Neural cell (in vitro differentiated cells): Measurements from ENCODE around the gene TGFBR3L. TPM values are rescaled to one million over a fixed set of nuclear protein-coding genes. Genes with fewer than 3 reads are reported as not detected.

ENCODE experiments used
- H2AFZ ChIP-seq: fragments of 200-600, 300-800 bp; sonication (generic), shearing (Covaris generic); 2 replicates; pipeline ENCODE4 v1.6.0; 2014; ENCODE audit warnings: low read depth, mild to moderate bottlenecking, antibody characterized with exemption, low read length, moderate library complexity
- H3F3A ChIP-seq: fragments of 200-600 bp; shearing (Covaris generic); 2 replicates; pipeline ENCODE4 v1.6.1; 2016; ENCODE audit warnings: mild to moderate bottlenecking, moderate library complexity, mixed read lengths, antibody characterized with exemption, low read length; ENCODE audit not compliant: insufficient read depth, poor library complexity, severe bottlenecking
- H3K27ac ChIP-seq: fragments of 200-600, 300-800 bp; sonication (generic), shearing (Covaris generic); 2 replicates; pipeline ENCODE4 v1.5.1; 2014; ENCODE audit warnings: mild to moderate bottlenecking, low read length, moderate library complexity
- H3K27me3 ChIP-seq: fragments of 300-800, 200-600 bp; sonication (generic), shearing (Covaris generic); 2 replicates; pipeline ENCODE4 v1.6.0; 2014; ENCODE audit warnings: mild to moderate bottlenecking, low read depth, low read length, moderate library complexity; ENCODE audit not compliant: insufficient read depth
- H3K36me3 ChIP-seq: fragments of 300-800, 200-600 bp; sonication (generic), shearing (Covaris generic); 2 replicates; pipeline ENCODE4 v1.5.1; 2014; ENCODE audit warnings: mild to moderate bottlenecking, antibody characterized with exemption, low read length, moderate library complexity; ENCODE audit not compliant: insufficient read depth
- H3K4me2 ChIP-seq: fragments of 300-800, 200-600 bp; sonication (generic), shearing (Covaris generic); 2 replicates; pipeline ENCODE4 v1.6.0; 2014; ENCODE audit warnings: mild to moderate bottlenecking, low read length
- H3K4me3 ChIP-seq: fragments of 300-800, 200-600 bp; sonication (generic), shearing (Covaris generic); 2 replicates; pipeline ENCODE4 v1.5.1; 2014; ENCODE audit warnings: mild to moderate bottlenecking, low read length, moderate library complexity
- H3K79me2 ChIP-seq: fragments of 200-600 bp; shearing (Covaris generic); replicated peaks from 2 replicates; pipeline ENCODE4 v1.6.0; 2014; ENCODE audit warnings: mild to moderate bottlenecking, low read length, moderate library complexity; ENCODE audit not compliant: insufficient read depth
- H3K9ac ChIP-seq: fragments of 300-800, 200-600 bp; sonication (generic), shearing (Covaris generic); 2 replicates; pipeline ENCODE4 v1.6.1; 2016; ENCODE audit warnings: mild to moderate bottlenecking, low read length, mixed read lengths
- H3K9me2 ChIP-seq: fragments of 200-600 bp; shearing (Covaris generic); 2 replicates; pipeline ENCODE4 v1.6.1; 2016; ENCODE audit warnings: mild to moderate bottlenecking, low read length, mixed read lengths; ENCODE audit not compliant: insufficient read depth
- H3K9me3 ChIP-seq: fragments of 200-600, 300-800 bp; sonication (generic), shearing (Covaris generic); 2 replicates; pipeline ENCODE4 v1.6.1; 2016; ENCODE audit warnings: mild to moderate bottlenecking, mixed run types, low read length, moderate library complexity, mixed read lengths
- H4K20me1 ChIP-seq: fragments of 200-600 bp; shearing (Covaris generic); 2 replicates; pipeline ENCODE4 v1.6.1; 2016; ENCODE audit warnings: mild to moderate bottlenecking, mixed run types; ENCODE audit not compliant: insufficient read depth
- CTCF ChIP-seq: fragments of 450-650 bp; IDR thresholded peaks from 2 replicates; pipeline ENCODE4 v1.5.1; 2014; ENCODE audit warnings: antibody characterized with exemption, mild to moderate bottlenecking, moderate library complexity; ENCODE audit not compliant: poor library complexity, severe bottlenecking
- EP300 ChIP-seq: fragments of 450-650 bp; conservative IDR thresholded peaks from 2 replicates; pipeline ENCODE4 v1.6.1; 2014; ENCODE audit warnings: antibody characterized with exemption, mild to moderate bottlenecking, moderate library complexity; ENCODE audit not compliant: poor library complexity, severe bottlenecking
- EZH2 ChIP-seq: fragments of 200-600, 300-800 bp; shearing (Covaris generic), sonication (generic); IDR thresholded peaks from 2 replicates; pipeline ENCODE4 v1.6.1; 2014; ENCODE audit warnings: antibody characterized with exemption, low read length, borderline replicate concordance, mild to moderate bottlenecking; ENCODE audit not compliant: insufficient read depth, poor library complexity, severe bottlenecking
- MXI1 ChIP-seq: fragments of 450-650 bp; conservative IDR thresholded peaks from 2 replicates; pipeline ENCODE4 v1.6.1; 2014; ENCODE audit warnings: antibody characterized with exemption, mild to moderate bottlenecking; ENCODE audit not compliant: poor library complexity, severe bottlenecking
- POLR2AphosphoS5 ChIP-seq: IDR thresholded peaks from 2 replicates; pipeline ENCODE4 v1.6.1; 2012
- RAD21 ChIP-seq: fragments of 450-650 bp; conservative IDR thresholded peaks from 2 replicates; pipeline ENCODE4 v1.6.1; 2014; ENCODE audit warnings: antibody characterized with exemption, mild to moderate bottlenecking, moderate library complexity
- REST ChIP-seq: IDR thresholded peaks from 2 replicates; pipeline ENCODE4 v1.6.1; 2012; ENCODE audit warnings: borderline replicate concordance
- SMC3 ChIP-seq: fragments of 450-650 bp; conservative IDR thresholded peaks from 2 replicates; pipeline ENCODE4 v1.6.1; 2014; ENCODE audit warnings: antibody characterized with exemption, mild to moderate bottlenecking, moderate library complexity; ENCODE audit not compliant: poor library complexity
- TAF1 ChIP-seq: IDR thresholded peaks from 2 replicates; pipeline ENCODE4 v1.6.1; 2012; ENCODE audit warnings: low read depth
- polyA minus RNA-seq: library from RNA; depleted of rRNA, polyadenylated mRNA; stranded (reverse); fragments of >200 nt; gene quantifications from 2 replicates; pipeline ENCODE4 v1.2.3, GENCODE V29; 2014
- polyA plus RNA-seq: library from polyadenylated mRNA; depleted of rRNA; stranded (reverse); fragments of >200 nt; gene quantifications from 2 replicates; pipeline ENCODE4 v1.2.3, GENCODE V29; 2014

TGFBR3L gene
- polyA plus RNA-seq (not detected in 2 replicates), polyA minus RNA-seq (not detected in 2 replicates)

GRCh38 chr19:7914598-7915045 is at the start of gene TGFBR3L:
Gene TGFBR3L, plus strand, starts transcription at chr19:7914830.
- Histone ChIP-seq H3K4me2 (no peak within 1 kb of the TSS), H3K27ac (no peak within 1 kb of the TSS), H3K9me2 (no peaks in the 10 kb centered on the region), H3F3A (no peaks in the 10 kb centered on the region), H3K27me3 (peaks cover 49% of the 10 kb centered on the region), H3K36me3 (no peaks in the 10 kb centered on the region), H4K20me1 (no peaks in the 10 kb centered on the region), H3K9ac (no peak within 1 kb of the TSS), H3K4me3 (no peak within 1 kb of the TSS), H3K79me2 (no peaks in the 10 kb centered on the region), H3K9me3 (no peaks in the 10 kb centered on the region), H2AFZ (no peak within 1 kb of the TSS)
- TF ChIP-seq CTCF (no peak), EP300 (no peak), EZH2 (no peak), REST (no peak), RAD21 (no peak), MXI1 (no peak), SMC3 (no peak), POLR2AphosphoS5 (no peak), TAF1 (no peak)

- TF ChIP-seq EZH2, result no peak
- no peak for TF ChIP-seq TAF1
- no peak for TF ChIP-seq SMC3
- TF ChIP-seq RAD21, result no peak
- TF ChIP-seq EP300, result no peak
- no peak for TF ChIP-seq CTCF
- no peak for TF ChIP-seq REST
- TF ChIP-seq POLR2AphosphoS5, result no peak
- no peak for TF ChIP-seq MXI1
- H2AFZ ChIP-seq, result no peak overlapping the region
- no peaks in the 10 kb centered on the region for H3K9me2 ChIP-seq
- H3K9me3 ChIP-seq, result no peaks in the 10 kb centered on the region
- H3K9ac ChIP-seq, result no peak overlapping the region
- H3K4me2 ChIP-seq, result no peak overlapping the region
- no peaks in the 10 kb centered on the region for H4K20me1 ChIP-seq
- no peak overlapping the region for H3K27ac ChIP-seq
- no peaks in the 10 kb centered on the region for H3F3A ChIP-seq
- no peaks in the 10 kb centered on the region for H3K36me3 ChIP-seq
- no peaks in the 10 kb centered on the region for H3K27me3 ChIP-seq
- no peaks in the 10 kb centered on the region for H3K79me2 ChIP-seq
- H3K4me3 ChIP-seq, result no peak overlapping the region
Measured at GRCh38 chr19:7865262-7865911, 49.2 kb upstream of the TGFBR3L start.
